Pancreas (tissue), 10 donors: ENCODE data around the gene SPDYA. TPM values are rescaled to one million over a fixed set of nuclear protein-coding genes. Genes with fewer than 3 reads are reported as not detected.

Experiments
- ATAC-seq, 4 donors: fragments of 200-7000 bp; cut with Tn5 transposase; one replicate each; pipeline versions ENCODE4 v1.8.0 to v1.9.1; 2020; ENCODE audit warnings: mild to moderate bottlenecking in 4 of 4, moderate library complexity in 4 of 4
- DNase-seq, 6 donors: peaks; one replicate each; pipeline ENCODE4 v3.0.0-alpha.2; 2020
- FAIRE-seq: peaks from 2 replicates; lab custom pipeline; 2012; peaks lifted over from hg19 to GRCh38; lab: Jason Lieb, UNC
- H3K27ac ChIP-seq, 4 donors: fragments of 200-600 bp; sonication (generic); 1 replicate in 3 of 4; 2 replicates in 1 of 4; pipeline versions ENCODE4 v1.5.0 to v1.8.0; 2020
- H3K27me3 ChIP-seq, 4 donors: fragments of 200-600 bp; one replicate each; pipeline ENCODE4 v1.8.0; 2021
- H3K36me3 ChIP-seq, 3 donors: fragments of 200-600 bp; sonication (generic) in 1 of 3; one replicate each; pipeline versions ENCODE4 v1.5.0 to v1.8.0; 2020 to 2021
- H3K4me1 ChIP-seq, 3 donors: fragments of 200-600 bp; one replicate each; pipeline ENCODE4 v1.8.0; 2021
- H3K4me3 ChIP-seq, 4 donors: fragments of 200-600 bp; sonication (generic) in 2 of 4; one replicate each; pipeline versions ENCODE4 v1.5.0 to v1.8.0; 2020 to 2021
- H3K9me3 ChIP-seq, 4 donors: fragments of 200-600 bp; one replicate each; pipeline ENCODE4 v1.8.0; 2021
- WGBS, 2 donors: extraction: QIAGEN DNeasy Blood & Tissue Kit; methylation state at CpG; one replicate each; pipeline ENCODE4 v1.1.7; 2013; 5-methylcytosine and 5-hydroxymethylcytosine counted together
- intact Hi-C, 3 donors: fragments of 100-400 bp; cut with DNase I; formaldehyde crosslinking; loops; one replicate each; pipeline versions ENCODE4 v1.11.1 to v1.14.2; 2022
- polyA plus RNA-seq, 2 donors: library from polyadenylated mRNA; stranded (reverse); fragments of 200-250 nt; gene quantifications; one replicate each; pipeline ENCODE4 v1.2.3, GENCODE V29; 2013
- total RNA-seq, 6 donors: library from RNA; stranded (reverse); fragmentation: NEBNext Ultra II Directional in 4 of 6; extraction: Animal tissue kit (Norgen Biotek cat#: 25700) in 4 of 6; gene quantifications; one replicate each; pipeline versions ENCODE4 v1.2.1 to v1.2.4, GENCODE V29; 2021 to 2023
- TF ChIP-seq, protein P1 (sequence below), 4 donors: fragments of 200-600 bp; sonication (generic) in 3 of 4; IDR thresholded peaks; one replicate each; pipeline versions ENCODE4 v1.5.0 to v1.8.0; 2021; ENCODE audit warnings: antibody characterized with exemption in 4 of 4
- donor health status: healthy with polysubstance abuse.
- donor health status: DM: no; HTN: no; CAD: no; lungs with moderate emphysema.
- donor health status: DM: no; HTN: no; CAD: no.
- donor health status: control.
- donor health status: control.
- donor health status: Bipolar disorder and iron deficiency.
- donor health status: DM: yes; HTN: yes; CAD: no.
- donor health status: DM: no; HTN: no; CAD: no.
- donor health status: DM: no; HTN: no; CAD: no.
- donor health status: DM: yes; HTN: yes; CAD: no.

The SPDYA gene
- total and polyA plus RNA-seq, 8 donors = 0.11 to 0.78 (median 0.48) TPM

GRCh38 chr2:28833740-28834470 lies 23.3 kb downstream of the SPDYA start:
- ATAC-seq (no peak), DNase-seq (no peak), FAIRE-seq (no peak)
- Histone ChIP-seq H3K4me1 (no peaks in the 10 kb centered on the region), H3K9me3 (no peaks in the 10 kb centered on the region), H3K27ac (no peak overlapping the region), H3K36me3 (no peaks in the 10 kb centered on the region), H3K4me3 (no peak overlapping the region), H3K27me3 (no peaks in the 10 kb centered on the region)
- intact Hi-C loops = no loop called here
- 91 to 93% methylated on average over 2 of the region's 2 CpGs for WGBS, 2 donors
- TF ChIP-seq, protein P1, sequence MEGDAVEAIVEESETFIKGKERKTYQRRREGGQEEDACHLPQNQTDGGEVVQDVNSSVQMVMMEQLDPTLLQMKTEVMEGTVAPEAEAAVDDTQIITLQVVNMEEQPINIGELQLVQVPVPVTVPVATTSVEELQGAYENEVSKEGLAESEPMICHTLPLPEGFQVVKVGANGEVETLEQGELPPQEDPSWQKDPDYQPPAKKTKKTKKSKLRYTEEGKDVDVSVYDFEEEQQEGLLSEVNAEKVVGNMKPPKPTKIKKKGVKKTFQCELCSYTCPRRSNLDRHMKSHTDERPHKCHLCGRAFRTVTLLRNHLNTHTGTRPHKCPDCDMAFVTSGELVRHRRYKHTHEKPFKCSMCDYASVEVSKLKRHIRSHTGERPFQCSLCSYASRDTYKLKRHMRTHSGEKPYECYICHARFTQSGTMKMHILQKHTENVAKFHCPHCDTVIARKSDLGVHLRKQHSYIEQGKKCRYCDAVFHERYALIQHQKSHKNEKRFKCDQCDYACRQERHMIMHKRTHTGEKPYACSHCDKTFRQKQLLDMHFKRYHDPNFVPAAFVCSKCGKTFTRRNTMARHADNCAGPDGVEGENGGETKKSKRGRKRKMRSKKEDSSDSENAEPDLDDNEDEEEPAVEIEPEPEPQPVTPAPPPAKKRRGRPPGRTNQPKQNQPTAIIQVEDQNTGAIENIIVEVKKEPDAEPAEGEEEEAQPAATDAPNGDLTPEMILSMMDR (IDR thresholded peaks at IDR 0.05) = no peak

GRCh38 chr2:28835781-28836180 lies 25.1 kb downstream of the SPDYA start:
- no peaks in the 10 kb centered on the region for H3K9me3 ChIP-seq
- H3K4me3 ChIP-seq = no peak overlapping the region
- H3K36me3 ChIP-seq = no peaks in the 10 kb centered on the region
- H3K27me3 ChIP-seq = no peaks in the 10 kb centered on the region
- FAIRE-seq = no peak
- intact Hi-C loops = no loop called here
- TF ChIP-seq, protein P1 (IDR thresholded peaks at IDR 0.05) = no peak
- H3K27ac ChIP-seq = no peak overlapping the region
- no peak for ATAC-seq
- DNase-seq = no peak
- H3K4me1 ChIP-seq = no peaks in the 10 kb centered on the region
- WGBS, 2 donors = 41 to 57% methylated on average over 2 of the region's 2 CpGs

- intact Hi-C loops = no loop called here
- no peaks in the 10 kb centered on the region for H3K4me1 ChIP-seq
- H3K27me3 ChIP-seq = no peaks in the 10 kb centered on the region
- H3K36me3 ChIP-seq = no peaks in the 10 kb centered on the region
- FAIRE-seq (no peak), ATAC-seq (no peak), DNase-seq (no peak)
- TF ChIP-seq, protein P1 (IDR thresholded peaks at IDR 0.05) = no peak
- H3K27ac ChIP-seq = no peak overlapping the region
- no peaks in the 10 kb centered on the region for H3K9me3 ChIP-seq
- 85 to 92% methylated on average over 2 of the region's 2 CpGs for WGBS, 2 donors
- H3K4me3 ChIP-seq = no peak overlapping the region
Observed at GRCh38 chr2:28838971-28839370, 28.3 kb downstream of the SPDYA start.

- Histone ChIP-seq H3K4me1 (no peaks in the 10 kb centered on the region), H3K9me3 (no peaks in the 10 kb centered on the region), H3K4me3 (no peak overlapping the region), H3K27ac (no peak overlapping the region), H3K27me3 (no peaks in the 10 kb centered on the region), H3K36me3 (no peaks in the 10 kb centered on the region)
- FAIRE-seq = no peak
- intact Hi-C loops = no loop called here
- no peak for DNase-seq
- 64 to 67% methylated on average over 3 of the region's 3 CpGs for WGBS, 2 donors
- ATAC-seq = no peak
- TF ChIP-seq, protein P1 (IDR thresholded peaks at IDR 0.05) = no peak
Observed at GRCh38 chr2:28842042-28842441, 31.4 kb downstream of the SPDYA start.

- 91 to 96% methylated on average over 1 of the region's 1 CpG for WGBS, 2 donors
- FAIRE-seq = no peak
Observed at GRCh38 chr2:28855193-28855592, 44.6 kb downstream of the SPDYA start.

More at GRCh38 chr2:28855193-28855592, 44.6 kb downstream of the SPDYA start:
- Histone ChIP-seq H3K27ac (no peak overlapping the region), H3K36me3 (no peaks in the 10 kb centered on the region), H3K4me3 (no peak overlapping the region), H3K27me3 (no peaks in the 10 kb centered on the region), H3K9me3 (no peaks in the 10 kb centered on the region), H3K4me1 (no peaks in the 10 kb centered on the region)
- ATAC-seq (no peak), DNase-seq (no peak)
- TF ChIP-seq, protein P1 (IDR thresholded peaks at IDR 0.05) = no peak
- intact Hi-C loops = no loop called here
